A549 (cell line): ENCODE results near the gene KIAA1586. TPM values are rescaled to one million over a fixed set of nuclear protein-coding genes. Genes with fewer than 3 reads are reported as not detected.
"Not testable (repeated sequence)": the region's sequence is repeated elsewhere in the genome, so short reads cannot be mapped to it uniquely, and the experiment has no call there.

Experiments
- ATAC-seq, 2 experiments: fragments of 200-7000 bp in 1 of 2; fragments of >200 bp in 1 of 2; cut with Nextera tagmentation in 1 of 2; cut with Tn5 transposase in 1 of 2; 3 replicates each; pipeline versions ENCODE4 v1.8.0 to v1.9.1; 2018 to 2020; ENCODE audit warnings: mild to moderate bottlenecking in 1 of 2, moderate library complexity in 1 of 2
- CTCF ChIA-PET: fragments of 300-600 bp; sonication (Branson Sonifier 250); formaldehyde crosslinking; extraction: SDS; loops from one replicate; lab custom pipeline; 2021; ENCODE audit warnings: antibody characterized with exemption, inconsistent platforms; lab: Yijun Ruan, JAX
- POLR2A ChIA-PET: fragments of 350-600 bp; formaldehyde crosslinking; extraction: SDS; loops from one replicate; lab custom pipeline; 2021; ENCODE audit warnings: antibody characterized with exemption, inconsistent platforms; lab: Yijun Ruan, JAX
- DNase-seq, 2 experiments: peaks; one replicate each; pipeline versions ENCODE4 v3.0.0 to v3.0.0-alpha.2; 2011 to 2016; ENCODE audit warnings: low read depth in 1 of 2, low spot score in 1 of 2
- FAIRE-seq: peaks from 2 replicates; lab custom pipeline; 2011; peaks lifted over from hg19 to GRCh38; lab: Jason Lieb, UNC
- H3K27ac ChIP-seq, 2 experiments: fragments of >200 bp; sonication (Bioruptor Twin); formaldehyde crosslinking; 3 replicates each; pipeline ENCODE4 v1.5.1; 2016 to 2017
- H3K4me1 ChIP-seq: fragments of >200 bp; sonication (Bioruptor Twin); formaldehyde crosslinking; 3 replicates; pipeline ENCODE4 v1.6.1; 2016
- H3K4me2 ChIP-seq: fragments of >200 bp; sonication (Bioruptor Twin); formaldehyde crosslinking; 3 replicates; pipeline ENCODE4 v1.6.1; 2016
- H3K4me3 ChIP-seq: fragments of >200 bp; sonication (Bioruptor Twin); formaldehyde crosslinking; 3 replicates; pipeline ENCODE4 v1.5.1; 2016
- H3K9me3 ChIP-seq: fragments of >200 bp; sonication (Bioruptor Twin); formaldehyde crosslinking; 3 replicates; pipeline ENCODE4 v1.6.1; 2016
- BHLHE40 ChIP-seq: IDR thresholded peaks from 2 replicates; pipeline ENCODE4 v1.6.1; 2012; ENCODE audit warnings: low read depth, low read length, inconsistent platforms
- EHMT2 ChIP-seq: fragments of 200-600 bp; sonication (generic); IDR thresholded peaks from 2 replicates; pipeline ENCODE4 v1.6.1; 2016; ENCODE audit warnings: antibody characterized with exemption, low read depth, mild to moderate bottlenecking, moderate library complexity
- ESRRA ChIP-seq: fragments of 150-350 bp; IDR thresholded peaks from 2 replicates; pipeline ENCODE4 v1.6.1; 2014; ENCODE audit warnings: mild to moderate bottlenecking, low read length, borderline replicate concordance
- GATA3 ChIP-seq: IDR thresholded peaks from 2 replicates; pipeline ENCODE4 v1.6.1; 2012; ENCODE audit warnings: borderline replicate concordance
- HDAC2 ChIP-seq: fragments of 200-600 bp; sonication (generic); IDR thresholded peaks from 2 replicates; pipeline ENCODE4 v1.6.1; 2016
- HEYL ChIP-seq: fragments of 250-450 bp; sonication (Bioruptor Pico); IDR thresholded peaks from 2 replicates; pipeline ENCODE4 v1.8.0; 2021; ENCODE audit warnings: mild to moderate bottlenecking, moderate library complexity
- HOXA7 ChIP-seq: fragments of 250-450 bp; sonication (Bioruptor Pico); IDR thresholded peaks from 2 replicates; pipeline ENCODE4 v1.5.0; 2020; ENCODE audit warnings: mild to moderate bottlenecking, moderate library complexity
- JUN ChIP-seq, 2 experiments: fragments of >200 bp; sonication (Bioruptor Twin); formaldehyde crosslinking; IDR thresholded peaks; 2 replicates in 1 of 2; 3 replicates in 1 of 2; pipeline ENCODE4 v1.6.1; 2016 to 2017
- JUNB ChIP-seq: fragments of >200 bp; sonication (Bioruptor Twin); formaldehyde crosslinking; IDR thresholded peaks from 2 replicates; pipeline ENCODE4 v1.6.1; 2016
- KDM5A ChIP-seq: fragments of 200-600 bp; sonication (generic); IDR thresholded peaks from 2 replicates; pipeline ENCODE4 v1.6.1; 2016; ENCODE audit warnings: antibody characterized with exemption, mild to moderate bottlenecking
- MYC ChIP-seq: IDR thresholded peaks from 2 replicates; pipeline ENCODE4 v1.6.1; 2012; ENCODE audit warnings: mild to moderate bottlenecking, inconsistent platforms, low read length, improper control_type of control experiment, borderline replicate concordance
- POLR2A ChIP-seq: IDR thresholded peaks from 2 replicates; pipeline ENCODE4 v1.6.1; 2012; ENCODE audit warnings: mild to moderate bottlenecking, low read length
- POLR2AphosphoS2 ChIP-seq: conservative IDR thresholded peaks from 2 replicates; pipeline ENCODE4 v1.6.1; 2012; ENCODE audit warnings: low read length, improper control_type of control experiment, inconsistent platforms
- RAD21 ChIP-seq, 2 experiments: fragments of >200 bp in 1 of 2; sonication (Bioruptor Twin) in 1 of 2; formaldehyde crosslinking in 1 of 2; IDR thresholded peaks in 1 of 2; conservative IDR thresholded peaks in 1 of 2; 2 replicates in 1 of 2; 3 replicates in 1 of 2; pipeline ENCODE4 v1.6.1; 2012 to 2018; ENCODE audit warnings: inconsistent platforms in 1 of 2
- RFX5 ChIP-seq: fragments of 450-650 bp; IDR thresholded peaks from 2 replicates; pipeline ENCODE4 v1.7.1; 2014; ENCODE audit warnings: antibody characterized with exemption, mild to moderate bottlenecking, moderate library complexity
- RNF2 ChIP-seq: fragments of 200-600 bp; sonication (generic); IDR thresholded peaks from 2 replicates; pipeline ENCODE4 v1.6.1; 2016; ENCODE audit warnings: low read depth, mild to moderate bottlenecking, antibody characterized with exemption, moderate library complexity, borderline replicate concordance
- SREBF2 ChIP-seq: fragments of 450-650 bp; IDR thresholded peaks from 2 replicates; pipeline ENCODE4 v1.6.1; 2014; ENCODE audit warnings: mild to moderate bottlenecking, moderate library complexity
- ZFP36 ChIP-seq: fragments of 450-650 bp; IDR thresholded peaks from 2 replicates; pipeline ENCODE4 v1.6.1; 2014; ENCODE audit warnings: borderline replicate concordance; ENCODE audit not compliant: partially characterized antibody
- ZNF302 ChIP-seq: fragments of 250-450 bp; sonication (Bioruptor Pico); IDR thresholded peaks from 2 replicates; pipeline ENCODE4 v1.9.0; 2021; ENCODE audit warnings: inconsistent platforms, mild to moderate bottlenecking, moderate library complexity
- ZSCAN20 ChIP-seq: fragments of 250-450 bp; sonication (Bioruptor Pico); IDR thresholded peaks from 2 replicates; pipeline ENCODE4 v1.8.0; 2022; ENCODE audit warnings: mild to moderate bottlenecking, moderate library complexity
- WGBS: methylation state at CpG from one replicate; pipeline ENCODE4 v1.1.6; 2017; ENCODE audit errors: missing lambda C conversion rate; 5-methylcytosine and 5-hydroxymethylcytosine counted together
- polyA plus RNA-seq, 4 experiments: library from polyadenylated mRNA; depleted of rRNA in 3 of 4; stranded (reverse); fragments of >200 nt; fragmentation: RNase III in 1 of 4; extraction: RNeasy Plus Mini Kit Qiagen cat#74134 plus additional on column Dnase treatment in 1 of 4; gene quantifications; 2 replicates in 3 of 4; 3 replicates in 1 of 4; pipeline ENCODE4 v1.2.3, GENCODE V29; 2011 to 2017
- TF ChIP-seq, protein P1 (sequence below): IDR thresholded peaks from 2 replicates; pipeline ENCODE4 v1.6.1; 2012
- TF ChIP-seq, protein P2 (sequence below): IDR thresholded peaks from 2 replicates; pipeline ENCODE4 v1.6.1; 2012; ENCODE audit warnings: low read depth, borderline replicate concordance
- TF ChIP-seq, protein P3 (sequence below): fragments of >200 bp; sonication (Bioruptor Twin); formaldehyde crosslinking; IDR thresholded peaks from 3 replicates; pipeline ENCODE4 v1.5.1; 2016

KIAA1586 gene
- polyA plus RNA-seq, 2 of the 4 experiments (the other 2 are of a cell fraction), result 4.7 to 6.3 TPM

DNA sequence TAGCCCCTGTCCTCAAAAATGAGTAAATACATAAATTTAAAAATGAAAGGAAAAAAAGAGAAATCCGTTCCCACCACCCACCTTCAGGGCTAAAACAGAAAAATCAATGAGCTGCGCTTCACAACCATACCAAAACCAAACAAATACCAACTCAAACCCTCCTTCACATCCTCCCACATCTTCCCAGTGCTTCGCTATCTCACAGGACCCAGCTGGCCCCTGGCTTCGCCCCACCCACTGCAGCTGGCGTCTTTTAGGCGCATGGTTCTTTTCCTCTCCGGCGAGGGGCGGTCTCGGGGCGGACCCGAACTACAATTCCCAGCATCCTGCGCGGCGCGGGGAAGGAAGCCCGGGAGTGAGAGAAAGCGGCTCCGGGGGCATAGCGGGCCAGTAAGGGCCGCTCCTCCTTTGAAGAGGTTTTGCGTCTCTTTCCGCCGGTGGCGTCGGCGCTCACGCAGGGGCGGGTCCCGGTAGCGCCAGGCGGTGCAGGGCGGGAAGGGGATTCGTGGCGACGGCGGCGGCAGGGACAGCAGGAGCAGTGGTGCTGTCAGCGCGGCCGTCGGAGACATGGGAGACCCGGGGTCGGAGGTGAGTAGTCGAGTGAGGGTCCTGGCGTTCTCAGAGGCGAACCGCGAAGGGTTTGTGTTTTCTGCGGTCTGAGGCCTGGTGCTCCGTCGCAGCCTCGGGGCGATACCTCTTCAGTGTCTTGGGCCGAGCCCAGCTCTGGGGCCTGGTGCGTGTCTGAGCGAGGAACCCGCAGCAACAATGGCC is 43.4 kb downstream of the KIAA1586 start, which contains the start of gene ZNF451:
TSS of gene ZNF451 (plus strand) at position 502 of the 771 bp plus-strand sequence. CDS start at position 568, 66 bp downstream.
- Histone ChIP-seq H3K9me3 (no peaks in the 10 kb centered on the region), H3K27ac (peak within 1 kb of the TSS; percentile 71 to 85), H3K4me2 (peak within 1 kb of the TSS; percentile 95), H3K4me3 (peak within 1 kb of the TSS; percentile 55), H3K4me1 (peaks cover 19% of the 10 kb centered on the region)
- 2% methylated on average over 8 of the region's 58 CpGs for WGBS
- ATAC-seq, result peak; percentile 96 to 97
- FAIRE-seq, result no peak
- DNase-seq, result peak; percentile 82 to 93
- TF ChIP-seq, protein P1, sequence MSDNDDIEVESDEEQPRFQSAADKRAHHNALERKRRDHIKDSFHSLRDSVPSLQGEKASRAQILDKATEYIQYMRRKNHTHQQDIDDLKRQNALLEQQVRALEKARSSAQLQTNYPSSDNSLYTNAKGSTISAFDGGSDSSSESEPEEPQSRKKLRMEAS, result peak; percentile 53
- TF ChIP-seq MYC (no peak), ZFP36 (no peak), HEYL (CRISPR knock-in tag) (no peak), EHMT2 (no peak), HOXA7 (CRISPR knock-in tag) (no peak), POLR2AphosphoS2 (no peak), JUN (IDR thresholded peaks at IDR 0.05) (peak in 1 of 2 experiments; percentile 30; a peak in 1 of 5 replicates), ZNF302 (no peak), HDAC2 (no peak), POLR2A (peak; percentile 36), JUNB (no peak), ESRRA (no peak)
- TF ChIP-seq, protein P2, sequence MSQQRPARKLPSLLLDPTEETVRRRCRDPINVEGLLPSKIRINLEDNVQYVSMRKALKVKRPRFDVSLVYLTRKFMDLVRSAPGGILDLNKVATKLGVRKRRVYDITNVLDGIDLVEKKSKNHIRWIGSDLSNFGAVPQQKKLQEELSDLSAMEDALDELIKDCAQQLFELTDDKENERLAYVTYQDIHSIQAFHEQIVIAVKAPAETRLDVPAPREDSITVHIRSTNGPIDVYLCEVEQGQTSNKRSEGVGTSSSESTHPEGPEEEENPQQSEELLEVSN, result peak; percentile 88
- ChIA-PET POLR2A (no interaction called here), CTCF (interaction anchor here (0.7 to 1.4 kb wide), 2 partner anchors 24 to 227 kb away, joined by 3 to 4 read pairs; no protein-coding TSS in a partner anchor)

DNA sequence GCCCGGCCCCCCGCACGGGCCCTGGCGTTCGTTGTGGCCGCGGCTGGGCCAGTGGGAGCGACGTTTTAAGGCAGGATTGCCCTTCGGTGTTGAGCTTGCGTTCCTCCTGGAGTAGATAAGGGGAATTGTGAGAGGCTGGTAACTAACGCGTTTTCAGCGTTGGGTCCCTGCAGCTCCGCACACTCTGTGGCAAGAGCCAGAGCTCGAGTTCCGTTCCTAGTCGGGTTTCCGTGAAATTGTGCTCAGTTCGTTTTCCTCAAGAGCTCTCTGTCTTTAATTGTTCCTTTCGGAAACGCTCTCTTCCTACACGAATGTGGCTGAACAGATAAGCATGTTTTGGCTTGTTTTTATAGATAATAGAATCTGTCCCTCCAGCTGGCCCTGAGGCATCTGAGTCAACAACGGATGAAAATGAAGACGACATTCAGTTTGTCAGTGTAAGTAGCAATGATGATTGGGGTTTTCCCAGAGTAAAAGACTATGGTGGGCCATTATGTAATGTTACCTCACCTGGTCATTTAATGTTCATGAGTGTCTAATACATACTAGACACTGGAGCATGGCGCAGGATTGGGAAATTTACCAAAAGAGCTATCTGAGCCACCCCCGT is 44.1 kb downstream of the KIAA1586 start:
- peak overlapping the region; percentile 55; the same call in 1 of the 3 replicates for H3K4me3 ChIP-seq
- DNase-seq, H3K27ac ChIP-seq, FAIRE-seq, H3K4me2 ChIP-seq, CTCF ChIA-PET, POLR2A ChIA-PET, H3K9me3 ChIP-seq: not testable (repeated sequence)
- peaks cover 19% of the 10 kb centered on the region for H3K4me1 ChIP-seq
- ATAC-seq, result peak; percentile 53; a peak in 5 of 6 replicates
- WGBS, result no CpG with 5 or more reads among the region's 27 CpGs

DNA sequence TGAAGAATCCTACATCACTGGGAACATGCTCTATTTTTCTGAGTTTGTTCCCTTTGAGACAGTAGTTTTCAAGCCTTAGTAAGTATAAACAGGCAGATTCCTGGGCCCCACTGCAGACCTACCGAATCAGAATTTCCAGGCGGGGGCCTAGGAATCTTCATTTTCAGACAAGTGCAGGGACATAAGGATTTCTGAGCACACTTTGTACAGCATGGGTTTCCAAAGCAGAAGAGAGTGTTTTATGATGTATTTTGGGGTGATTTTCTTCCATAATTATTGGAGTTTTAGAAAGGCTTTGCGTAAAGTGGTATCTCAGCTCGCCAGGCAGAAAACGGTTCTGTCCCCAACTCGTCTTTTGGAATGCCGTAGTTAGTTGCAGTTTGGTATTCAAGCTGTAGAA is 44.9 kb downstream of the KIAA1586 start:
- H3K9me3 ChIP-seq, FAIRE-seq, DNase-seq, POLR2A ChIA-PET, ATAC-seq, H3K27ac ChIP-seq: not testable (repeated sequence)
- WGBS, result 76% methylated on average over 7 of the region's 7 CpGs
- Histone ChIP-seq H3K4me1 (peaks cover 19% of the 10 kb centered on the region), H3K4me3 (0 out of 3 replicates have a peak overlapping the region, but pooled peaks have one; percentile 5), H3K4me2 (peak overlapping the region; percentile 61)
- CTCF ChIA-PET, result interaction anchor here (1.2 kb wide), 1 partner anchor 60 kb away, joined by 3 read pairs; no protein-coding TSS in a partner anchor

DNA sequence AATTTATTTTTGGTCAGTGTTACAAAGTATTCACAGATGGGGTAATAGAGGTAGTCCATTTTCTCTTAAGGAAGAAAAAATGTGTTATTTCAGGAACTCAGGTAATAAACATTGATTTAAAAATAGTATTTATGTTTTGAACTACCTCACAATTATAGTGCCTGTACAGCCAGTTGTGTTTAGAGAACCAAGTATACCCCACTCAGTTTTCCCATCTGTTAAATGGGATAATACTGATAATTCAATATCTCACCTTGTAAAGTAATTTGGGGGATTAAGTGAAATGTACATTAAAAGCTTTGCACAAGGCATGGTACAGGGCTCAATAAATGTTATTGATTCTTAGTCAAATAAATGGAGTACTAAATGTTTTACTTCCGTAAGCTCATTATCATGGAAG is 48.2 kb downstream of the KIAA1586 start:
- FAIRE-seq (no peak), ATAC-seq (no peak), DNase-seq (no peak)
- H3K27ac ChIP-seq, result no peak overlapping the region
- no peak overlapping the region for H3K4me2 ChIP-seq
- H3K4me1 ChIP-seq, result peaks cover 15% of the 10 kb centered on the region
- WGBS, result 94% methylated on average over 1 of the region's 1 CpG
- no peaks in the 10 kb centered on the region for H3K9me3 ChIP-seq
- ChIA-PET POLR2A (no interaction called here), CTCF (interaction anchor here (0.6 to 1.7 kb wide), 2 partner anchors 17 to 190 kb away, joined by 3 to 5 read pairs; no protein-coding TSS in a partner anchor)
- no peak overlapping the region for H3K4me3 ChIP-seq
- TF ChIP-seq RAD21 (conservative IDR thresholded peaks at IDR 0.05 in 1 of 2, IDR thresholded peaks at IDR 0.05 in 1 of 2) (no peak), ZSCAN20 (CRISPR knock-in tag) (no peak), JUN (IDR thresholded peaks at IDR 0.05) (no peak), KDM5A (no peak), SREBF2 (no peak), POLR2AphosphoS2 (no peak), RNF2 (no peak), BHLHE40 (no peak), RFX5 (no peak), GATA3 (no peak), EHMT2 (no peak)
- TF ChIP-seq, protein P2, result no peak
- TF ChIP-seq, protein P3, sequence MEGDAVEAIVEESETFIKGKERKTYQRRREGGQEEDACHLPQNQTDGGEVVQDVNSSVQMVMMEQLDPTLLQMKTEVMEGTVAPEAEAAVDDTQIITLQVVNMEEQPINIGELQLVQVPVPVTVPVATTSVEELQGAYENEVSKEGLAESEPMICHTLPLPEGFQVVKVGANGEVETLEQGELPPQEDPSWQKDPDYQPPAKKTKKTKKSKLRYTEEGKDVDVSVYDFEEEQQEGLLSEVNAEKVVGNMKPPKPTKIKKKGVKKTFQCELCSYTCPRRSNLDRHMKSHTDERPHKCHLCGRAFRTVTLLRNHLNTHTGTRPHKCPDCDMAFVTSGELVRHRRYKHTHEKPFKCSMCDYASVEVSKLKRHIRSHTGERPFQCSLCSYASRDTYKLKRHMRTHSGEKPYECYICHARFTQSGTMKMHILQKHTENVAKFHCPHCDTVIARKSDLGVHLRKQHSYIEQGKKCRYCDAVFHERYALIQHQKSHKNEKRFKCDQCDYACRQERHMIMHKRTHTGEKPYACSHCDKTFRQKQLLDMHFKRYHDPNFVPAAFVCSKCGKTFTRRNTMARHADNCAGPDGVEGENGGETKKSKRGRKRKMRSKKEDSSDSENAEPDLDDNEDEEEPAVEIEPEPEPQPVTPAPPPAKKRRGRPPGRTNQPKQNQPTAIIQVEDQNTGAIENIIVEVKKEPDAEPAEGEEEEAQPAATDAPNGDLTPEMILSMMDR, result no peak
